Ecto neural progenitor cell (in vitro differentiated cells): ENCODE measurements around the gene MAD1L1.
A peak's percentile ranks its signal among the peaks of the same experiment; 100 is the strongest.
"Not testable (repeated sequence)": the region's sequence is repeated elsewhere in the genome, so short reads cannot be mapped to it uniquely, and the experiment has no call there.

Source experiments
- DNase-seq: peaks from one replicate; pipeline ENCODE4 v3.0.0-alpha.2; 2018; ENCODE audit warnings: low spot score

Gene MAD1L1

GRCh38 chr7:2173189-2173827 lies 59.4 kb downstream of the MAD1L1 start:
- DNase-seq: no peak

GRCh38 chr7:2172311-2173188 lies 60.2 kb downstream of the MAD1L1 start:
- no peak for DNase-seq

- no peak for DNase-seq
These were observed 60.9 kb downstream of the MAD1L1 start for GRCh38 chr7:2171855-2172254.

DNA sequence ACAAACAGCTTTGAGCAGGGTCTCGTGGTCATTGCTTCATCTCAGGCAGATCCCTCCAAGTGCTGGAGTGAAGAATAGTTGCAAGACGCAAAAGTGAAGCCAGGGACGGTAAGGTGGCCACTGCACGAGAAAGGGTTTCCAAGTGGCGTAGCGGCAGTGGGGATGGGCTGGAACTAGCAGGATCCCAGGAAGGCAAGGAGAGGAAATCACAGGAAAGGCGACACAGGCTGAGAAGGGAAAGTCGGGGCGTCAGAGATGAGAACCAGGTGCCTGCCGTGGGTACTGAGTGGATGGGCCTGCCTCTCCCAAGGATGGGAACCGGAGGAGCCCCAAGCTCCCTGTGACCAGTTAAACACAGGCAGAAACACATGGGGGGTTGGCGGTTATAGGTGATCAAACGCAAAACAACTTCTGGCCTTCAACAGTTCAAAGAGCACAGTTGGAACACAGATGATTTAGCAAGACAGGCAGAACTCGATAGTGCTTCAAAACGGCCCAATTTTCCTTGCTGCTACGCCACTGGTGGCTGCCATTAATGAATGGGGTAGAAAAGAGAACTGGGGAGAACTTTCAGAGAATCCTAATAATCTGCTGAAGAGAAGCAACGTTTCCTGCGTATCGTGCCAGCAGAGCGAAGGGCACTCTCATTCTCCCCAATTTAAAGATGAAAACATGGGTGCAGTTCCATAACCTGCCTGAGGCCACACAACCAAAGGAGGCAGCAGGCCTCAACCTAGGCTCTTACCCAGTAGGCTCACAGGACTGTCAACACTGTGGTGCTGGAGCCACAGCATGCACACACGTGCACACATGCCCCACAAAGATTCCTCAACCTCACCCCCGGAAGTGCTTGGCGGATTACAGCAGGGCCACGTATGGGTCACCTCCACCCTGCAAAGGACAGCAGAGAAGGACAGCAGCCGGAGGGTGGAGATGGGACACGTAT lies 61.9 kb downstream of the MAD1L1 start:
- no peak for DNase-seq

DNA sequence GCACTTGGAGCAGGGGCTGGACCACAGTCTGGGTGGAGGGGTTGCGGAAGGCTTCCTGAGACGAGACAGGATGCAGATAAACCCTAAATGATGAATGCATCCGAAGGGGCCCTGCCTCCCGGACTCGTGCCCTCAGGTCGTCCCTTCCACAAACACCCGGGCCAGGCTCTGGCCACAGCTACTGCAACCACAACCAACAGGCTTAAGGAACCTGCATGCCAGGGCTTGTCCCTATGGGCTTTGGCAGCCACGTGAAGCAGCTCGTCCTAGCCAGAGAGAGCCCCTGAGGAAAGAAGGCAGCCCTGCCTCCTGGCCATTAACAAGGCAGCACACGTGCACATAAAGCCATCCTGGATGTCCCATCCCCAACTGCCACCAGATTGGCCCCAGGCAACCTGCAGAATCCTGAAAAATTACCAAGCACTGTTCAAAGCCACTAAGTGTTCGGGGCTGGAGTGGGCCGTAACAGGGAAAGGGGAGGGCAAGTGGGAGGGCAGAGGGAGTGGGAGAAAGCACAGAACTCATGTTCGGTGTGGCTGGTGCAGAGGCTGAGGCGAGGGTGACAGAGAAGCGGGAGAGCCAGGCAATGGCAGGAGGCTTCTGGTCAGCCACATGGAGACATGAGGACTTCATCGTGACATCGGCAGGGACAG lies 62.7 kb downstream of the MAD1L1 start:
- DNase-seq: peak; percentile 49

GRCh38 chr7:2168615-2169311 lies 64.0 kb downstream of the MAD1L1 start:
- peak; percentile 38 for DNase-seq

DNA sequence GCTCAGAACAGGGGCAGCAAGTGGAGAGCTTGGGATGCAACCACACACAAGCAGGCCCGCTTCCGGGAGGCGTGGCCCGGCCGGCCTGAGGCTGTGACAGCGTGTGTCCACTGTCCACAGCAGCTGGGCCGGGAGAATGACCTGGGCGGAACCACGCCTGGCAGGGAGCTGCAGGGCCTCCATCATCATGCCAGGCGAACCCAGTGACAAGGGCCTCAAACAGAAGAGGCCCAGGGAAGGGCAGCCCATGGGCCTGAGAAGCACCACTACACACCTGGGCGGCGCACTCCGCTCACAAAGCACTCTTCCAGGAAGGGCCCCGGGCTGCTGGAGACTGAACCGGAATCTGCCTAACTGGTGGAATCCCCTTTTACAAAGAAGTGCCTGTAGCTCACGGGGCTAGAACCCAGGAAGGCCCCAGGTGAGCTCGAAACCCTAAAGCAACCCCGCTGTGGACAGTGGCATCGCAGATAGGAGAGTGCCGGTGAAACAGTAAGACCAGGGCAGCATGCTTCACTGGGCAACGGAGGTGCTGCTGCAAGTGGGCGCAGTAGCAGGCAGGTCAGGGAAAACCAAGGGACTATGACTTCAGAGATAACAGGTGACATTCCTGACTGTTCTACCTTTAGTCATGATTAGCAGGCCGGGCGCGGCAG lies 66.0 kb downstream of the MAD1L1 start:
- peak; percentile 44 for DNase-seq

DNA sequence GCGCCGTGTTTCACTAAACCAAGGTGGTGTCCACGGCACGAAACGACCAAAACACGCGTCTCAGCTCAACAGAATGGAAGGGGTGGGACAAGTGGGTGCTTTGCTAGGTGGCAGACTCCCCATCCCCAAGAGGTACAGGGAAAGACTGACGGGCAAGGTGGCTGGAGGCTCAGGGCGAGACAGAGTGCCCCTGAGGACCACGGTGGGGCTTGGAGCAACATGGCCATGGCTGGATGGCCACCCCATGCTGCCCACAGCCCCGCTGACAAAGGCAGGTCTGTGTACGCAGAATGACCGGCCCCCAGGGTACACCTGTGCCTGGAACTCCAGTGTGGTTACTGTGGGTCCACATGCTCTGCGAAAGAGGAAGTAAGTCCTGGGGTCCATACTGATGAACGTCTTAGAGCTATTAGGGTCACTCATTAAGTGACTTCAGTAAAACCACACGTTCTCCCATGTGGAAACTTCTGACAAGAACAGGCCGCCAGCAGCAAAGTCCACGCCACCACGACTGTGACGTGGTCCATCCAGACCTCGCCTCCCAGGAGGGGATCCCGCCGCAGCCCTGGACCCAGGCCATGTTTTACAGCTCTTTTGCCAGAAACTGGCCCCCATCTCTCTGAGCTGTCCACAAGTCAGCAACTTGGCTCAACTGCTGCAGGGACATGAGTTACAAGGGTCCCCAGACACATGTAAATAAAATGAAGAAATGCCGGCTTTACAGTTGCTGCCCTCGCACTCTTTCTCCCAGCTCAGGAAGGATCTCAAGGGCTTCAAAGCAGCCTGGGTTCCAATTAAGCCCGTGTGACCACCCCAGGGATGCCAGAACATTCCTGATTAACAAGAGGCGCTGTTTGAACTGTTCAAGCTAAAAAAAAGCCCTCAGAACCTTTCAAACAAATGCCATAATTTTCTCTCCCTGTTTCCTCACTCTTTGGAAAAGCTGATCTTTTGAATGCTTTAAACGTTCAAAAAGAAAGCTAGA lies 66.8 kb downstream of the MAD1L1 start:
- DNase-seq: peak; percentile 43

GRCh38 chr7:2165239-2165609 lies 67.5 kb downstream of the MAD1L1 start:
- DNase-seq: no peak

DNA sequence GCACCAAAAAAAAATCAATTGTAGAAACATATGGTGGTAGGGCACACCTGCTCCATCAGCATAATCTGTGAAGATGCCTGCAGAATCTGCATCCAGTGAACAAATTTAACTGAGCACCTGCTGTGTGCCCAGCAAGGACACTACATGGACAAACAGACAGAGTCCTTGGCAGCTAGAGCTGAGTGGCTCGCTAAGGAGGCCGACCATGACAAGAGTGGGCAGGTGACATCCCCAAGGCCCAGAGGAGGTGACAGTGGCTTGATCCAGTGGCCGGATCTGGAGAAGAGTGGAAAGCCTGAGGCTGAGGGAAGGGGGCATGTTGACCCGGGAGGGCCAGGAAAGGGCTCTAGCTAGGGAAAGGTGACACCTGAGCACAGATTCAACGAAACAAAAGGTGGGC lies 68.1 kb downstream of the MAD1L1 start:
- DNase-seq: peak; percentile 37

GRCh38 chr7:2163600-2164555 lies 68.9 kb downstream of the MAD1L1 start:
- DNase-seq: peak; percentile 29

DNA sequence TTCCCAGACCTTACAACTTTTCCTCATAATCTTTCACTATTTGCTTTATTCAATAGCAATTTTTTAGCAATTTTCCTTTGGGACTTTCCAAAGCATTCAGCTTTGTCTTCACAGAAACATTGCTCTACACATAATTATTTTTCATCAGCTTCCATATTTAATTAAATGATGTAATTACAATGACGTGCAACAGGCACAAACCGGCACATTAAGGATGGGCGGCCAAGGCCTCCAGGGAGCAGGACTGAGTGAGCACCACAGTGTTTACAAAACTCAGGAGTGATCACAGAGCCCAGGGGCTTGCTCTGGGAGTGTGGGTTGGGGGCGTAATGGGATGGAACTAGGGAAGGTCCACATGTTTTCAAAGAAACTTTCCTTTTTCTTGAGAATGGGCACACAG lies 69.8 kb downstream of the MAD1L1 start:
- DNase-seq: no peak

DNA sequence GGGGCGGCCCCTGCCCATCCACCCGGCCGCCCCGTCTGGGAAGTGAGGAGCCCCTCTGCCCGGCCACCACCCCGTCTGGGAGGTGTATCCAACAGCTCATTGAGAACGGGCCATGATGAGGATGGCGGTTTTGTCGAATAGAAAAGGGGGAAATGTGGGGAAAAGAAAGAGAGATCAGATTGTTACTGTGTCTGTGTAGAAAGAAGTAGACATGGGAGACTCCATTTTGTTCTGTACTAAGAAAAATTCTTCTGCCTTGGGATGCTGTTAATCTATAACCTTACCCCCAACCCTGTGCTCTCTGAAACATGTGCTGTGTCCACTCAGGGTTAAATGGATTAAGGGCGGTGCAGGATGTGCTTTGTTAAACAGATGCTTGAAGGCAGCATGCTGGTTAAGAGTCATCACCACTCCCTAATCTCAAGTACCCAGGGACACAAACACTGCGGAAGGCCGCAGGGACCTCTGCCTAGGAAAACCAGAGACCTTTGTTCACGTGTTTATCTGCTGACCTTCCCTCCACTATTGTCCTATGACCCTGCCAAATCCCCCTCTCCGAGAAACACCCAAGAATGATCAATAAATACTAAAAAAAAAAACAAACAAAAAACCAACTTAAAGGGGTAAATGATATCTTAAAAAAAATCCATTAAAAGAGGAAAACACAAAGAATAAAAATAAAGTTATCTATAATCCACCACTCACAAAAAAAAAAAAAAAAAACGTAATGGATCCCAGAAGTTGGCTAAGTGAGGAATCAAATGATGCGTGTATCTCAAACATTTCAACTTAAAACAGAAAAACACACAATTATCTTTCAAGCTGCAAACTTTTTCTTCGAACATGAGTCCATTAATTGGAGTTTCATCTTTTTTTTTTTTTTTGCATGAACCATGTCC lies 70.5 kb downstream of the MAD1L1 start:
- DNase-seq: not testable (repeated sequence)

DNA sequence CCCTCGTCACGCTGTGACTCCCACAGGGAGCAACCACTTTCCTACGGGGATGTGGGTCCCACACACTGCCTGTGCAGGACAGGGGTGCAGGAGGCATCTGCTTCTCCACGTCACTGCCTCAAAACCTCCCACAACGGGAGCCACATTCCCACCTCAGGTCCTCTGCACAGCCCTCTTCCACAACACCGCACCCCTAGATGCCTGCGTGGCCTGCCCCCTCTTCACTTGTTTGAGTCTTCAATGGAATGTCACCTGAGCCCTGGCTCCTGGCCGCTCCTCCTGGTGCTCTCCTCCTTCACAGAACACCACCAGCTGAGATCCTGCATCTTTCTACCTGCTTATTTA lies 73.6 kb downstream of the MAD1L1 start:
- no peak for DNase-seq

DNA sequence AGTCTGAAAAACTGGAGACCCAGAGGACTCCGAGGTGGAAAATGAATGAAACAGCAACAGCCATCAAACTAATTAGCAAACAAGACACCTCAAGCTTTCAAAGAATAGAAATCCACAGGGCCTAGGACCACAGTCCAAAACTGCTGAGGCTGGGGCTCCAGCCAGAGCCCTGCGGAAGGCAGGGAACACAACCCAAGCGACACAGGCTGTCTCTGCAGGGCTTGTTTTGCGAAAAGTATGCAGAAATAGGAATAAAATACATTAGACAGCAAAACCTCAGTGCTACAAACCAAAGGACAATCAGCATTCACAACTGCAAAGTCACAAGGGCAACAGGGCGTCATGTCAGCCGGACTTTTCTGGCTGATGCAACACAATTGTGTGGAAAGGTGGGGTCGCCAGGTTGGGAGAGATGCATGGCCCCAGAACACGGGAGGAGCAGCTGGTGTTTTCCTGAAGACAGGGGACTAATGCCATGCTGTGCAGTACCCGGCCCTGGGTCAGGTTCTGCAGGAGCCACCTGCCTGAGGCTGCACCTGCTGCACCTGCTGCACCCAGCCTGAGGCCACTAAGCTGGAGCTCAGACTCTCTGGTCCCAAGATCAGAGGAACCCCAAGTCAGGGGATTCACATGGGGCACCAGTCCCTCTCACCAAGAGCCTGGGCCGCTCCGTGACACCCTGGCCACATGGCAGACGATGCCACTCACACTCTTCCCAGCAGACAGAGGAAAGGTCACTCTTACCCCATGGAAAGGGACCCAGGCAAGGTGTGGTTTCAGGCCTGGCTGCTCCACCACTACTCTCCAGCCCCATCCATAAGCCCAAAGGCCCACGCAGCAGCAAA lies 74.2 kb downstream of the MAD1L1 start:
- no peak for DNase-seq

DNA sequence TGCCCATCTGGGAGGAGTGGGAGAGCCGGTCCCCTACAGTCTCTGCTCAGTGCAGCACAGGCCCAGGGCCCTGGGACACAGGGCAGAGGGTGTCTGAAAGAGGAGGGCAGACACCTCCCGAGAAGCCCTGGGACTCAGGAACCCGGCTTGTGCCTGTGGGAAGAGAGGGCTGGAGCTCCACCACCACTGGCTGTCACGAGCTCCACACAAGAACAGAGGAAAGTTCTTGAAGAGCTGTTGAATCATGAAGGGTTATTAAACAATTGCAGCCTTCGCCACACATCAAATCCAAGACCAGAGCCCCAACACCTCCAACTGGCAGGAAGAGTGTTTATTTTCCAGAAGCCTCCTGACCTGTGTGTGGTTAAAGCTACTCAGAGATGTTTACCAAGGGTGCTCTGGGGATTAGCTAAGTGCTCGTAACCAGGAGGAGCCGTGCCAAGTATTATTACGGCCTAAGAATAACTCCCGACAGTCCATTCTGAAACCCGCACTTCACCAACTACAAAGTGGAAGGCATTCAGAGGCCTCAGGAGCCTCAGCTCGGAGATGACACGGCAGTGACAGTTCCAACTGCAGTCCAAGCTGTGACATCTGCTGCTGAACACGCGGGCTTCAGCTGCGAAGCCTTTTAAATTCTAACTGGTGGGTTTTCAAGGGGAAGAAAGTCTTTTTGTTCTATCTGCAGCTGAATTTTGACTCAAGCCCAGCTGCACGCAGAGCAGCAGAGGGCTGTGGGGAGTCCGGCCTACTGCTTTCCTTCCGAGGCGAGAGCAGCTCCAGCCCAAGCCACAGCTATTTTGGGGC lies 75.1 kb downstream of the MAD1L1 start:
- DNase-seq: no peak
